Skin epidermis (tissue), 12 donors: Measurements from ENCODE around the gene MEGF8.

ENCODE experiments used
- H3K27ac ChIP-seq, 21 experiments: fragments of 200-600 bp; sonication (generic) in 11 of 21; one replicate each; pipeline ENCODE4 v1.5.0; 2020; ENCODE audit warnings: mild to moderate bottlenecking in 3 of 21, inconsistent platforms in 2 of 21, moderate library complexity in 2 of 21
- H3K4me3 ChIP-seq, 7 experiments: fragments of 200-600 bp; sonication (generic) in 2 of 7; one replicate each; pipeline ENCODE4 v1.5.0; 2020; ENCODE audit warnings: inconsistent platforms in 2 of 7, mild to moderate bottlenecking in 2 of 7, moderate library complexity in 1 of 7

MEGF8 gene, protein sequence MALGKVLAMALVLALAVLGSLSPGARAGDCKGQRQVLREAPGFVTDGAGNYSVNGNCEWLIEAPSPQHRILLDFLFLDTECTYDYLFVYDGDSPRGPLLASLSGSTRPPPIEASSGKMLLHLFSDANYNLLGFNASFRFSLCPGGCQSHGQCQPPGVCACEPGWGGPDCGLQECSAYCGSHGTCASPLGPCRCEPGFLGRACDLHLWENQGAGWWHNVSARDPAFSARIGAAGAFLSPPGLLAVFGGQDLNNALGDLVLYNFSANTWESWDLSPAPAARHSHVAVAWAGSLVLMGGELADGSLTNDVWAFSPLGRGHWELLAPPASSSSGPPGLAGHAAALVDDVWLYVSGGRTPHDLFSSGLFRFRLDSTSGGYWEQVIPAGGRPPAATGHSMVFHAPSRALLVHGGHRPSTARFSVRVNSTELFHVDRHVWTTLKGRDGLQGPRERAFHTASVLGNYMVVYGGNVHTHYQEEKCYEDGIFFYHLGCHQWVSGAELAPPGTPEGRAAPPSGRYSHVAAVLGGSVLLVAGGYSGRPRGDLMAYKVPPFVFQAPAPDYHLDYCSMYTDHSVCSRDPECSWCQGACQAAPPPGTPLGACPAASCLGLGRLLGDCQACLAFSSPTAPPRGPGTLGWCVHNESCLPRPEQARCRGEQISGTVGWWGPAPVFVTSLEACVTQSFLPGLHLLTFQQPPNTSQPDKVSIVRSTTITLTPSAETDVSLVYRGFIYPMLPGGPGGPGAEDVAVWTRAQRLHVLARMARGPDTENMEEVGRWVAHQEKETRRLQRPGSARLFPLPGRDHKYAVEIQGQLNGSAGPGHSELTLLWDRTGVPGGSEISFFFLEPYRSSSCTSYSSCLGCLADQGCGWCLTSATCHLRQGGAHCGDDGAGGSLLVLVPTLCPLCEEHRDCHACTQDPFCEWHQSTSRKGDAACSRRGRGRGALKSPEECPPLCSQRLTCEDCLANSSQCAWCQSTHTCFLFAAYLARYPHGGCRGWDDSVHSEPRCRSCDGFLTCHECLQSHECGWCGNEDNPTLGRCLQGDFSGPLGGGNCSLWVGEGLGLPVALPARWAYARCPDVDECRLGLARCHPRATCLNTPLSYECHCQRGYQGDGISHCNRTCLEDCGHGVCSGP (N-terminal part only)

DNA sequence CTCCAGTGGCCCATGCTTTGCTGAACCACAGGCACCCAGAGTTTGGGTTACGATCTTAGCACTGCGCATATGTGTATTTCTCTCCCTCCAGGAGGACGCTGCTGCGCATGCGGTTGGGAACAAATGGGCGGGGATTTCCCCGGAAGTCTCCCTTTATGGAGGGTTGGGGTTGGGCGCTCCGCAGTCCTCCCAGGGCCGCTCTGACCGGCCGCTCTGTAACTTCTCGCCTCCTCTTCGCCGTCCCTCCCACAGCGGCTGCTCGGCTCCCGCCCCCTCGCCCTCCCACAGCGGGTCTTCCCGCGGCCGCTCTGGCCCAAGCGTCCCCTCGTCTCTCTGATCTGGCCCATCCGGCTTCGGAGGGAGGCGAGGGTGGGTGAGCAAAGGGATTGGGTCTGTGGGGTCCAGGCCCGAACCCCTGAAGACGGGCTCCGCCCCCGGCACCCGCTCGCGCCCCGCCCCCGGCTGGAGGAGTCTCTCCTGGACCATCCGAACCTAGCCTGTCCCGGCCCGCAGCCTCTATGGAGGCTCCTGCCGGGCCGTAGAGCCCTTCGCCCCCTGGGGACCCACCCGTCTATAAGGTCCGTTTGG, at the start of gene MEGF8:
TSS of gene MEGF8 (plus strand) at position 328 of the 588 bp plus-strand sequence. CDS start 609 bp downstream, outside the sequence.
- H3K4me3 ChIP-seq, result peak within 1 kb of the TSS; percentile 64 to 95 (median 84)
- H3K27ac ChIP-seq, result peak within 1 kb of the TSS in 20 of 21 experiments; percentile 57 to 89 (median 86)

DNA sequence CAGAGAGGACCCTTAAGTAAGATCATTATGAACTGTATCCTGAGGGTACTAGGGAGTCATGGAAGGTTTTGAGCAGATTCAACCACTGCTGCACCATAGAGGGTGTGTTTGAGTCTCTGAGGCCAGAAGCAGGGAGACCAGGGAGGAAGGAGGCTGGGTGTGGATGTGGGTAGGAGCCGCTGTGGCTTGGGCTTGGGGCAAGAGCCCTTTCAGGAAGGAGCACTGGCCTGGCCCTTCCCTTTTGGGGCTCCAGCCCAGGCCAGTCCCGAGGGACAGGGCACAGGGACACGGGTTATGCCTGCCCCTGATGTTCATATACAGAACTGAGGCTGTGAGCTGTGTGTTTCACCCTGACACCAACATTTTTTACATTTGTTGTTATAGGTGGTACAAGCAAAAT, 49.2 kb upstream of the MEGF8 start:
- H3K27ac ChIP-seq, result peak overlapping the region in 15 of 21 experiments; percentile 10 to 97 (median 89)
- no peak overlapping the region for H3K4me3 ChIP-seq

DNA sequence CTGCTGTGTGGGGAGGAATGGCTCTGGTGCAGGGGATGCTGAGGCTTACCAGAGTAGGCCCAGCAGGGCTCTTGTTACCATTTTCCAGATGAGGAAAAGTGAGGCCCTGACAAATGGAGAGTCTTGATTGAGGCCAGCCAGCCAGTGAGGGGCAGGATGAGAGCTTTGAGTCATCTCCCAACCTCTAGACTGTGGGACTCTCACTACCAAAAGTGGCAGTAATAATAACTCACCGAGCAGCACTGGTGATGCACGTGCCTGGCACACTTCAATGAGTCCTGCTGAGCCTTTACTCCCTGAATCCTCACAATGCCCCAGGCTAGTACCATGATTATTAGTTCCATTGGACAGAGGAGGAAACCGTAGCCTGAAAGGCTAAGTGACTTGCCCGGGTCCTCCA, 48.6 kb upstream of the MEGF8 start:
- Histone ChIP-seq H3K27ac (peak overlapping the region in 16 of 21 experiments; percentile 5 to 99 (median 92)), H3K4me3 (no peak overlapping the region)

DNA sequence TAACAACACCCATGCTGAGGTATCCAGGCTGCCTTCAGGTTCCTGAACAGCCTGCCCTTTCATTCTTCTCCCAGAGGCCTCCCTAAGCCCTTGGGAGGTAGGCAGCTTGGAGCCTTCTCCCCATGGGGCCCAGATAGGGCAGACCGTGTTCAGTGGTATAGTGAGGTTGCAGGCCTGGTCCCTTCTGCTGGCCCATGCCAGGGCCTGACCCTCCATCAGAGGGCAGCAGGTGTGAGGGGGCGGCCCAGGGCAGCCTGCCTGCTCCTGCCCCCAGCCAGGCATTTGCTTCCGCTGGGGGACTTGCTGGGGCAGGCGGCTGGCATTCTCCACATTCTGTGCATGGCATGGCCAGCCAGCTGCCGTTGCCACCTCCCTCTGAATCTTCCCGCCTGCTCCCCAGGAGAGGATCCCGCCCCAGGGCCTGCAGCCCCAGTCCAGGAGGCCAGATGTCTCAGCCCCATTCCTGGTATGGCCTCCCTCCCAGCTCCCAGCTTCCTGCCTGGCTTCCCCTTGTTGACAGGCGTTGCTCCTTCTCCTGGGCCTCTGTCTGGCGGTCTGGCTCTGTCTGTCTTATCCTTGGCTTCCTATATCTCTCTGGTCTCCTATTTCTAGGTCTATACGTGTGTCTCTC, 47.5 kb upstream of the MEGF8 start:
- Histone ChIP-seq H3K4me3 (no peak overlapping the region), H3K27ac (peak overlapping the region in 20 of 21 experiments; percentile 18 to 99 (median 90))

GRCh38 chr19:42278452-42279154, 46.8 kb upstream of the MEGF8 start:
- H3K27ac ChIP-seq, result peak overlapping the region in 20 of 21 experiments; percentile 18 to 99 (median 90)
- no peak overlapping the region for H3K4me3 ChIP-seq

- H3K4me3 ChIP-seq, result peak overlapping the region; percentile 48 to 77 (median 69)
- H3K27ac ChIP-seq, result peak overlapping the region; percentile 13 to 99 (median 92)
Observed at GRCh38 chr19:42279155-42279901, 46.1 kb upstream of the MEGF8 start.

- H3K27ac ChIP-seq, result peak overlapping the region; percentile 13 to 99 (median 92)
- H3K4me3 ChIP-seq, result peak overlapping the region; percentile 48 to 77 (median 69)
Observed at GRCh38 chr19:42279902-42280814, 45.3 kb upstream of the MEGF8 start.

DNA sequence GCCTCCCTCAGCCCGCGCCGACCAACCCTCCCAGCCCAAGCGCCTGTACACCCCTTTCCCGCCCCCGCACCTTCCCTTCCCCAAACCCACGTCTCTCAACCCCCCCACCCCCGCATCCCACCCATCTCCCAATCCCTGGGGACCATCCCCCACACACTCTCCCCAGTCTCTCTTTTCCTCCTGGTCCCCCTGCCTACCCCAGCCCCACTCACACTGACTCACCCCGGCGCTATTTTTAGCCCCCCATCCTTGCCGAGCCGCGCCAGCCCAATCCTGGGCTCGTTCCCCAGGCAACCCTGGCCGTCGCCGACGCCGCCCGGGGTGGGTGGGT, 44.7 kb upstream of the MEGF8 start:
- peak overlapping the region; percentile 48 to 77 (median 69) for H3K4me3 ChIP-seq
- H3K27ac ChIP-seq, result peak overlapping the region; percentile 72 to 99 (median 92)

DNA sequence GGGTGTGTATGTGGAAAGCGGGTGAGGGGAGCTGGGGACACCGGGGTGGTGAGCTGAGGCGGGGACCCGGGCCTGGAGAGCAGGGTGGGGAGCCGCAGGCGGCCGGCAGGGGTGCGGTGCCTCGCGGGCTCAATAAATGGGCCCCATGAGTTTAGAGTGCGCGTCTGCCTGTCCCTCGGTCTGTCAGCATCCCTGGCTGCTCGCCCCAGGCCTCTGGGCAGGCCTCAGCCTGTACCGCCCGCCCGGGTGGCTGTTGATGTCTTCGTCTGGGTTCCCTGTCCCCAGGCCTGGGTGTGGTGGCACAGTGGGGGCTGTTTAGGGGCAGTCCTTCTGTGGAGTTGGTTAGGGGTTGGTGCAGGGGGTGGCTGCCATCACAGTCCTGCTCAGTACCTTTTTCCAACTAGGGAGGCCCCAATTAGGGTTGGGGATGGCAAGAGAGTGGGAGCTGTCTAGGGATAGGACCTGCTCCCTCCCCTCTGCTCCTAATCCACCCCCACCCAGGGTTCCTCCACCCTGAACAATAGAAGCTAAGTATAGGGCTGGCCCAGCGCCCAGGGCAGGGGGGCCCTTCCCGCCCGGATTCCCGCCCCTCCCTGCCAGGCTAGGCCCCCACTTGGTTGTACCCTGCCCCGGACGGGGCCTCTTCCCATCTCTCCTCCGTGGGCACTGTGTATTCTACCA, 44.1 kb upstream of the MEGF8 start:
- H3K27ac ChIP-seq, result peak overlapping the region; percentile 72 to 99 (median 92)
- peak overlapping the region; percentile 48 to 77 (median 69) for H3K4me3 ChIP-seq

- H3K27ac ChIP-seq, result peak overlapping the region; percentile 72 to 99 (median 92)
- peak overlapping the region in 3 of 7 experiments; percentile 4 to 77 (median 61) for H3K4me3 ChIP-seq
Observed at GRCh38 chr19:42281827-42282762, 43.3 kb upstream of the MEGF8 start.

DNA sequence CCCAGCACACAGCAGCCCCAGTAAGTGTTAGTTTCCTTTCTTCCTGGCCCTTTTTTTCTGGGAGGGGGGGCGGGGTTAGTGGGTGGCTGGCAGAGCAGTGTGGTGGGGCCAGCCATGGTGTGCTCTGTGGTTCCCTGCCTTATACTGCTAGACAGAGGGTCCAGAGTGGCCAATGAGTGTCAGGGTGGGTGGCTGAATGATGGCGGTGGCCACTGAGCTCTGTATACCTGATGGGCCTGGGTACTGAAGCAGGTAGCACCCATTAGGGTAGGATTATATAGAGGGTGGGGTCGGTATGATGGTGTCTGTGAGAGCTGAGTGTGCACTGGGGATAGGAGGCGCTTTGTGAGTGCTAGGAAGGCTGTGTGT, 42.6 kb upstream of the MEGF8 start:
- peak overlapping the region in 1 of 7 experiments; percentile 17 for H3K4me3 ChIP-seq

GRCh38 chr19:42283188-42284065, 42.0 kb upstream of the MEGF8 start:
- Histone ChIP-seq H3K4me3 (peak overlapping the region; percentile 17 to 66 (median 44)), H3K27ac (peak overlapping the region; percentile 81 to 99 (median 92))

More for the DNA sequence above, 42.6 kb upstream of the MEGF8 start:
- peak overlapping the region in 20 of 21 experiments; percentile 83 to 99 (median 92) for H3K27ac ChIP-seq

- Histone ChIP-seq H3K4me3 (peak overlapping the region in 6 of 7 experiments; percentile 17 to 66 (median 46)), H3K27ac (peak overlapping the region in 17 of 21 experiments; percentile 68 to 99 (median 89))
Observed at GRCh38 chr19:42284066-42284501, 41.4 kb upstream of the MEGF8 start.
